ENCODE results near the gene ATF4. TPM values are rescaled to one million over a fixed set of nuclear protein-coding genes. Genes with fewer than 3 reads are reported as not detected.

The ATF4 gene
- total and polyA plus RNA-seq, 2 donors (not counting 3 experiments of a cell fraction or from before 2014, with no cell fraction given): 312 to 668 TPM

- no peak for TF ChIP-seq POLR2A (IDR thresholded peaks at IDR 0.05; ENCODE audit: low read depth, low read length)
- TF ChIP-seq GATA2 (IDR thresholded peaks at IDR 0.05; ENCODE audit: insufficient read depth, insufficient read length, low read depth, low read length): no peak
- TF ChIP-seq JUN (IDR thresholded peaks at IDR 0.05; ENCODE audit: borderline replicate concordance, insufficient read depth, insufficient read length, low read depth): no peak
- no peak for TF ChIP-seq FOS (IDR thresholded peaks at IDR 0.05; ENCODE audit: borderline replicate concordance, insufficient read depth, low read length)
- TF ChIP-seq EZH2 (IDR thresholded peaks at IDR 0.05; ENCODE audit: borderline replicate concordance, low read depth, low read length, severe bottlenecking): no peak
- no peak for TF ChIP-seq MYC (IDR thresholded peaks at IDR 0.05; ENCODE audit: low read depth, low read length)
- TF ChIP-seq CTCF (IDR thresholded peaks at IDR 0.05; ENCODE audit: extremely low read depth in 1 of 2, insufficient read depth in 1 of 2, low read depth in 1 of 2, low read length in 2 of 2): no peak
- no peak for TF ChIP-seq POLR2AphosphoS5 (IDR thresholded peaks at IDR 0.05; ENCODE audit: insufficient read depth, low read depth, low read length)
- no peak for TF ChIP-seq MAX (IDR thresholded peaks at IDR 0.05; ENCODE audit: insufficient read depth, insufficient read length)
- Histone ChIP-seq H3K4me3 (replicated peaks in 1 of 3; ENCODE audit: insufficient read depth in 1 of 3, low read depth in 1 of 3, low read length in 3 of 3) (no peak overlapping the region), H3K4me2 (ENCODE audit: insufficient read depth, low read length) (no peak overlapping the region), H3K9ac (replicated peaks; ENCODE audit: extremely low read depth, insufficient read depth, low read length) (no peak overlapping the region), H3K27me3 (ENCODE audit: control insufficient read depth in 2 of 2, insufficient read depth in 2 of 2, low read length in 2 of 2) (no peaks in the 10 kb centered on the region), H3K36me3 (ENCODE audit: control insufficient read depth in 2 of 2, extremely low read depth in 1 of 2, insufficient read depth in 2 of 2, low read length in 2 of 2) (no peaks in the 10 kb centered on the region), H3K4me1 (ENCODE audit: control insufficient read depth, extremely low read depth, insufficient read depth, low read length) (no peaks in the 10 kb centered on the region), H3K27ac (ENCODE audit: insufficient read depth, low read depth, low read length) (no peak overlapping the region), H2AFZ (ENCODE audit: low read depth, low read length) (no peak overlapping the region), H4K20me1 (replicated peaks; ENCODE audit: control insufficient read depth, extremely low read depth, insufficient read depth, low read length) (no peaks in the 10 kb centered on the region), H3K9me1 (replicated peaks; ENCODE audit: control insufficient read depth, extremely low read depth, insufficient read depth, low read length) (no peaks in the 10 kb centered on the region), H3K9me3 (replicated peaks; ENCODE audit: control insufficient read depth, insufficient read depth, low read length) (no peaks in the 10 kb centered on the region), H3K79me2 (ENCODE audit: control insufficient read depth, insufficient read depth, low read length) (no peaks in the 10 kb centered on the region)
- DNase-seq (ENCODE audit: low read depth, low spot score): no peak
- BruUV-seq (replicated peaks): no TSS peak
- intact Hi-C loops (cut with micrococcal nuclease): no loop called here
- no peak for FAIRE-seq
- dilution Hi-C loops (cut with MboI; ENCODE audit: extremely low pct_ligation_motif_present, low sequenced_read_pairs): loop anchor here (25.0 kb wide), 1 partner anchor 443 kb away; no protein-coding TSS in a partner anchor
- ChIA-PET POLR2A (no interaction called here), CTCF (interaction anchor here (0.7 kb wide), 1 partner anchor 408 kb away, joined by 3 read pairs; no protein-coding TSS in a partner anchor)
Measured at GRCh38 chr22:39569066-39569465, 48.7 kb downstream of the ATF4 start.
